HG02970 (cell line): ENCODE data around the gene OR6K3.
"Not testable (repeated sequence)": the region's sequence is repeated elsewhere in the genome, so short reads cannot be mapped to it uniquely, and the experiment has no call there.

Experiments
- ATAC-seq: cut with Tn5 transposase; IDR thresholded peaks from one replicate; pipeline ENCODE4 v1.9.1; 2021; ENCODE audit warnings: mild to moderate bottlenecking, moderate library complexity, moderate number of reproducible peaks; ENCODE audit not compliant: unreplicated experiment, low FRiP score

The OR6K3 gene

GRCh38 chr1:158688343-158688742 lies 32.2 kb downstream of the OR6K3 start:
- ATAC-seq, result not testable (repeated sequence)

- no peak for ATAC-seq
Observed at GRCh38 chr1:158687037-158687436, 33.5 kb downstream of the OR6K3 start.

- no peak for ATAC-seq
Observed at GRCh38 chr1:158686111-158687009, 34.2 kb downstream of the OR6K3 start, which contains the start of gene SPTA1. Gene SPTA1 (minus strand): TSS chr1:158686715. CDS start chr1:158686517, 198 bp downstream.

GRCh38 chr1:158685085-158685484 lies 35.4 kb downstream of the OR6K3 start:
- ATAC-seq, result no peak

GRCh38 chr1:158681606-158682005 lies 38.9 kb downstream of the OR6K3 start:
- no peak for ATAC-seq

- ATAC-seq, result no peak
Observed at GRCh38 chr1:158679289-158679688, 41.2 kb downstream of the OR6K3 start.

GRCh38 chr1:158675563-158676323 lies 44.8 kb downstream of the OR6K3 start:
- no peak for ATAC-seq

- ATAC-seq, result no peak
Observed at GRCh38 chr1:158674302-158674701, 46.2 kb downstream of the OR6K3 start.
